Stimulated activated memory B cell treated with anti-CD40 and anti-IgM and Interleukin-4, amounts not matched to agents 10 μg/mL and 1 μg/mL and 100 μg/mL, for 72 hours (primary cell): ENCODE data around the gene GGNBP2.

ENCODE experiments used
- ATAC-seq: fragments of 150-1000 bp; cut with Tn5 transposase; 2 replicates; pipeline ENCODE4 v1.10.0; 2021
- H3K27ac Mint-ChIP-seq: one replicate; pipeline ENCODE4 v1.8.0; 2022; ENCODE audit warnings: mild to moderate bottlenecking, mixed read lengths
- H3K27me3 Mint-ChIP-seq: one replicate; pipeline ENCODE4 v1.8.0; 2022; ENCODE audit warnings: mixed read lengths
- H3K36me3 Mint-ChIP-seq: one replicate; pipeline ENCODE4 v1.8.0; 2022; ENCODE audit warnings: mixed read lengths
- H3K4me1 Mint-ChIP-seq: one replicate; pipeline ENCODE4 v1.8.0; 2022; ENCODE audit warnings: mixed read lengths
- H3K4me3 Mint-ChIP-seq: one replicate; pipeline ENCODE4 v1.8.0; 2022; ENCODE audit warnings: mild to moderate bottlenecking, moderate library complexity, mixed read lengths
- H3K9me3 Mint-ChIP-seq: one replicate; pipeline ENCODE4 v1.8.0; 2022; ENCODE audit warnings: mixed read lengths

Gene GGNBP2

DNA sequence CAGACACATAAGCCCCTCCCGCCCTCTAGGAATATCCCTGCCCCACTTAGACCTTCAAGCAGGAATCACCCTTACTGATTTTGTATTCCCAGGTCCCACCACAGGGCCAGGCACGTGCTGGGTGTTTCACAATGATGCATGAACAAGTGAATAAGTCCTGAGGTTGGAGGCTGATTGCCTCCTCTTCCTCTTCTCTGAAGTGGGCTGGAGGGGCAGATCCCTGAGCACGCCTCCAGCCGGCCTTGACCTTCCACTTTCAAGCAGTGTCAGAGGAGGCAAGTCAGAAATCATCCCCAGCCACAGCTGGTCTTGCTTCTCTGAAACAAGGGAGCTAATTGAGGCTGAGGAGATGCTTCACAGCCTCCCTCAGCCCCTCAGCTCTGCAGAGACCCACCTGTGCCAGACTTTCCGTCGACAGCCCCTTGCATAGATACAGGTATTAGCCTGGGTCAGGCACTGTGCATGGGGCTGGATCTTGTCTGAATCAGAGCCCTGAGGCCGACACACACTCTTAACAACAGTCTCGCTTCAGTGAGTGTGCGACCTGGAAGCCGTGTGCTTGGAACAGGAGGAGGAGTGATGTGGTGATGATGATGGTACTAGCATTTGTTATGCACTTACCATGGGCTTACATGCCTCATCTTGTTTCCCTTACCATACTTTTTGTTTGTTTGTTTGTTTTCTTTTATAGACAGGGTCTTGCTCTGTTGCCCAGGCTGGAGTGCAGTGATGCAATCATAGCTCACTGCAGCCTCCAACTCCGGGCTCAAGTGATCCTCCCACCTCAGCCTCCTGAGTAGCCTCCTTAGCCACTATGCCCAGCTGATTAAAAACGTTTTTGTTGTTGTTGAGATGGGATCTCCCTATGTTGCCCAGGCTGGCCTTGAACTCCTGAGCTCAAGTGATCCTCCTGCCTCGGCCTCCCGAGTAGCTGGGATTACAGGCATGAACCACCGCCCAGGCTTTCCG is 71.6 kb downstream of the GGNBP2 start:
- ATAC-seq: no peak
- Mint-ChIP-seq H3K27ac (no peak overlapping the region), H3K4me1 (no peaks in the 10 kb centered on the region), H3K36me3 (peaks cover 8% of the 10 kb centered on the region), H3K4me3 (no peak overlapping the region), H3K27me3 (peaks cover 15% of the 10 kb centered on the region), H3K9me3 (no peaks in the 10 kb centered on the region)

DNA sequence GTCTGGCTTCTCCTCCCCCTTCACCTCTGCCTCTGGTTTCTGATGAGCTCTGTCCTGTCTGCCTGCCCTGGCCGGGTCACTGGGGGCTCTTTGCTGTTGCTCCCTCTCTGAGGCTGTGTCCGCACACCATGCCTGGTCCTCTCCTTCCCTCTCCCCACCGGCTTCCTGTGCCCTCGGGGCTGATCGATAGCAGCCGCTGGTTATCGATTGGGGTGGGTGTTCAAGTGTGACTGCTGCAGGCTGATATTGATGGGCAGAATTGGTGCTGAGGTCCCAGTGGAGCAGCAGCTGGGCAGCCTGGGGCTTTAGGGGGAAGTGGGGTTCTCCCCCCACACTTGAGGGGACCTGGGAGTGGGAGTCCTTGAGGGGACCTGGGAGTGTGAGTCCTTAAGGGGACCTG is 73.1 kb downstream of the GGNBP2 start:
- Mint-ChIP-seq H3K36me3 (peaks cover 10% of the 10 kb centered on the region), H3K4me1 (no peaks in the 10 kb centered on the region), H3K9me3 (no peaks in the 10 kb centered on the region), H3K27me3 (peaks cover 15% of the 10 kb centered on the region), H3K27ac (no peak overlapping the region), H3K4me3 (no peak overlapping the region)
- no peak for ATAC-seq

DNA sequence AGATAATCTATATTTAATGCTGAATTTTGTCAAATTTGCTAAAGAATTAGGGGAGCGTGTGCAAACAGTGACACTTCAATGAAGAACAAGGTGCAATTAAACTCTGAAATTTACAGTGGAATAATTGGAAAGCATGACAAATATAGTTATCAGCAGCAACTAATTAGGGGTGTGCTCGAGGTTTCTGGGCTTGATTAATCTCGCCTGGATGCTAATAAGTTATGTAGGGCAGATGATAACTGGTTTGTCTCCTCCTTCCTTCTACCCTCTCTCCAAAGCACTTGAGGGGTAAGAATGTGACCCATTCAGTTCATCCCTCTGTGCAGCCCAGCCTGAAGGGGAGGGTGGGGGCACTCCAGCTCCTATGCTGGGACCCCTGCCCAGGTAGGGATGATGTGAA is 78.6 kb downstream of the GGNBP2 start:
- Mint-ChIP-seq H3K4me3 (no peak overlapping the region), H3K27me3 (peaks cover 2% of the 10 kb centered on the region), H3K27ac (no peak overlapping the region), H3K9me3 (no peaks in the 10 kb centered on the region), H3K36me3 (peaks cover 10% of the 10 kb centered on the region), H3K4me1 (peaks cover 6% of the 10 kb centered on the region)
- no peak for ATAC-seq

DNA sequence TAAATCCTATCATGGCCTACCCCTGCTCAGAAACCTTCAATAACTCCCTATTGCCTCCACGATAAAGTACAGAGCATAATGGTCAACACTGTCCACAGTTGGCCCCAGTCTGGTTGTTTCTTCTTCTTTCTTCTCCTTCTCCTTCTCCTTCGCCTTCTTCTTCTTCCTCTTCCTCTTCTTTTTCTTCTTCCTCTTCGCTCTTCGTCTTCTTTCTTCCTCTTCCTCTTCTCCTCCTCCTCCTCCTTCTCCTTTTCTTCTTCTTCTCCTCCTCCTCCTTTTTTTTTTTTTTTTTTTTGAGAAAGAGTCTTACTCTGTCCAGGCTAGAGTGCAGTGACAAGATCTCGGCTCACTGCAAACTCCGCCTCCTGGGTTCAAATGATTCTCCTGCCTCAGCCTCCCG is 80.5 kb downstream of the GGNBP2 start:
- Mint-ChIP-seq H3K4me1 (peaks cover 6% of the 10 kb centered on the region), H3K27ac (no peak overlapping the region)

DNA sequence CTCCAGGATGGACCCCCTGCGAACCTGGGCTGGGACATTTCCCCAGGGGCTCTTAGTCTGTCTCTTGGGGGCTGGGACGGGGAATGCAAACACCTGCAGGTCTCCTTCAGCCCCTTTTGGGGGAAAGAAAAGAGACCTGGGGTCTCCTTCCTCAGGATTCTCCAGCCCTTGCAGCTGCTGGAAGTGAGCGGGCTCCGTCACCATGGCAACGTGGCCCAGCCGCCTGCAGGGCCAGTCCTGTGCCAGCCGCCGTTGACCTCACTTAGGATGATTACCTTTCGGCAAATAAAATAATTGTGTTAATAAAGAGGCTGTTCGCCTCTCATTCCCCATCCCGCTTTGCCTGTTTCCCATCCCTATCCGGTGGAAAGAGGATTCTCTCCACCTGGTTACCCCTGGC is 82.4 kb downstream of the GGNBP2 start:
- H3K4me3 Mint-ChIP-seq: no peak overlapping the region
- no peaks in the 10 kb centered on the region for H3K36me3 Mint-ChIP-seq
- peaks cover 6% of the 10 kb centered on the region for H3K4me1 Mint-ChIP-seq
- H3K27ac Mint-ChIP-seq: no peak overlapping the region
- no peaks in the 10 kb centered on the region for H3K9me3 Mint-ChIP-seq
- peaks cover 8% of the 10 kb centered on the region for H3K27me3 Mint-ChIP-seq
- ATAC-seq: no peak

More for the DNA sequence above, 80.5 kb downstream of the GGNBP2 start:
- H3K27me3 Mint-ChIP-seq: no peaks in the 10 kb centered on the region
- no peak overlapping the region for H3K4me3 Mint-ChIP-seq
- peaks cover 10% of the 10 kb centered on the region for H3K36me3 Mint-ChIP-seq
- no peaks in the 10 kb centered on the region for H3K9me3 Mint-ChIP-seq
- no peak for ATAC-seq

DNA sequence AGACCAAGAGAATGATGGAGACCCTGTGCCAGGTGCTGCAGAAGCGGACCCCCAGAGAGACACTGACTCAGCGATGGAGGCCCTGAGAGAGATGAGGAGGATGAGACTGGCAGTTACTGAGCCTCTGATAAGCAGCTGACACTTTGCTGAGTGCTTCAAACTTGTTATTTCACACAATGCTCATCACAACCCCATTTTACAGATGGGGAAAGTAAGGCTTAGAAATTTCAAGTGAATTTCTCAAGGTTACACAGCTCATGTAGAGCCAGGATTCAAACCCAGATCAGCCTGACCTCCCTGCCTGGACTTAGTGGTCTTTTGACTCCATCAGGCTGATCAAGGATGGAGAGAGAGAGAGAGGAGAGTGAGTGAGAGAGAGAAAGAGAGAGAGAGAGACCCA is 83.9 kb downstream of the GGNBP2 start:
- H3K27ac Mint-ChIP-seq: no peak overlapping the region
- H3K4me3 Mint-ChIP-seq: no peak overlapping the region
- peaks cover 6% of the 10 kb centered on the region for H3K4me1 Mint-ChIP-seq
- H3K27me3 Mint-ChIP-seq: peaks cover 22% of the 10 kb centered on the region
- no peaks in the 10 kb centered on the region for H3K36me3 Mint-ChIP-seq
- ATAC-seq: no peak
- no peaks in the 10 kb centered on the region for H3K9me3 Mint-ChIP-seq

DNA sequence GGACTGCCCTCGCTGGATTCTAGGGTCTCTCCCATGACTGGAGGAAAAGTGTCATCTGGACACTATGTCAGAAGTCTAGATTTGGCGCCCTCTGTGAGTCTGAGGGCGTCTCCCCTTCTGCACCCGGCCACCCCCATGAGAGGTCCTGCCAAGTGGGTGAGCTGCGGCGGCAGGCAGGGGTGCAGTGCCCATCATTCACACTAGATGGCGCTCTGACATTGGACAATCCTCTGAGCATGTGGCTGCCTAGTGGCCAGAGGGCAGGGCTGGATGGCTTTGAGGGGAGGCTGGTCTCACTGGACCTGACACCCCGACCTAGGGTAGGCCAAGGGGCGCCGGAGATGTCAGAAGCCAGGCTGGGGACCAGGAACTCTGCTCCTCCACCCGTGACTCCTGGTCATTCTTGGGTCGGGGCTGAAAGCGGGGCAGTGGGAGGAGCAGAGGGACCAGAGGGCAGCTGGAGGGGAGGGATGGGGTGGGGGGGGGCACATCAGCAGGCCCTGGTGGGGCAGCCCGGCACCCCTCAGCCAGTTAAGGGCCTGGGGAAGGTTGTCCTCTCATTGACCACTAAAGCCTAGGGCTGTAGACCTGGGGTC is 84.6 kb downstream of the GGNBP2 start:
- Mint-ChIP-seq H3K4me3 (no peak overlapping the region), H3K27me3 (peaks cover 24% of the 10 kb centered on the region), H3K36me3 (no peaks in the 10 kb centered on the region), H3K9me3 (no peaks in the 10 kb centered on the region), H3K27ac (no peak overlapping the region), H3K4me1 (peaks cover 6% of the 10 kb centered on the region)
- ATAC-seq: peak; percentile 86

DNA sequence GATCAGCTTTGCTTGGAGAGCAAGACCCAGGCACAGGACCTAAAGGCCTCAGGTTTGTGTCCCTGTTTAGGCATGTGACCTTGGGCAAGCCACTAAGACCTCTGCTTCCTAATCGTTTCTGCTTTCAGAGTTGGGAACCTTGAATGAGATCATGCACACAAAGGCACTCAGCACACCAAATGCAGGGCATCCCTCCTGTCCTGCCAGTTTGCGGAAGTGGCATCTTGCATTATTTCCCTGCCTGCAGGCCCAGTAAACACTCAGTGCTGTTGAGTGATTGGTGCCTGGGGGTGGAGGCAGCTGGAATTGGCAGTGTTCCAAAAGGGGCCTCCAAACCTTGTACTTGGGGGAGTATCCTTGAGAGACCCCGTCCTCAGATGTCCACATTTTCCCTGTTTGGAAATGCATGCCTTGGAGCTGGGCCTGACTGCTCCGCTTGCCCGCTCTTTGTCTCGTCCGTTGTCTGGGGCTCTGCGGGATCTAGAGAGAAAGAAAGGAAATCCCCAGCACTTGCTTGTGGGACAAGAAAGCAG is 85.3 kb downstream of the GGNBP2 start:
- no peak for ATAC-seq
- Mint-ChIP-seq H3K4me3 (no peak overlapping the region), H3K36me3 (no peaks in the 10 kb centered on the region), H3K27ac (no peak overlapping the region), H3K9me3 (no peaks in the 10 kb centered on the region), H3K4me1 (peaks cover 5% of the 10 kb centered on the region), H3K27me3 (peaks cover 27% of the 10 kb centered on the region)

DNA sequence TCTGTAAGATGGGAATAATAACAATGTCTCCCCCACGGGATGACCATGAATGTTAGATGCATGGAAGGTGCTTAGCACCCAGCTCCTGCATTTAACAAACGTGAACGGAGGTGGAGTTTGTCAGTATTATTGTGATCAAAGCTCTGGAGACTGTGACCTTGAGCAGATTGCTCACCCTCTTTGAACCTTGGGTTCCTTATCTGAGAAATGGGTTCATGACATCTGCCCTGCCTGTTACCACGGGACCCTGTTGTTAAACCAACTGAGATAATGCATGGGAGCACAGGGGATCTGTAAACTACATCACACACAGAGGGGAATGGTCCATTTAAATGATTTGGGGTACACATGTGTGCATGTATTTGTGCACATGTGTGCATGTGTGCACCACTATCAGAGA is 86.3 kb downstream of the GGNBP2 start:
- Mint-ChIP-seq H3K27ac (no peak overlapping the region), H3K4me1 (no peaks in the 10 kb centered on the region), H3K27me3 (peaks cover 33% of the 10 kb centered on the region), H3K4me3 (no peak overlapping the region), H3K36me3 (no peaks in the 10 kb centered on the region), H3K9me3 (no peaks in the 10 kb centered on the region)
- ATAC-seq: no peak

DNA sequence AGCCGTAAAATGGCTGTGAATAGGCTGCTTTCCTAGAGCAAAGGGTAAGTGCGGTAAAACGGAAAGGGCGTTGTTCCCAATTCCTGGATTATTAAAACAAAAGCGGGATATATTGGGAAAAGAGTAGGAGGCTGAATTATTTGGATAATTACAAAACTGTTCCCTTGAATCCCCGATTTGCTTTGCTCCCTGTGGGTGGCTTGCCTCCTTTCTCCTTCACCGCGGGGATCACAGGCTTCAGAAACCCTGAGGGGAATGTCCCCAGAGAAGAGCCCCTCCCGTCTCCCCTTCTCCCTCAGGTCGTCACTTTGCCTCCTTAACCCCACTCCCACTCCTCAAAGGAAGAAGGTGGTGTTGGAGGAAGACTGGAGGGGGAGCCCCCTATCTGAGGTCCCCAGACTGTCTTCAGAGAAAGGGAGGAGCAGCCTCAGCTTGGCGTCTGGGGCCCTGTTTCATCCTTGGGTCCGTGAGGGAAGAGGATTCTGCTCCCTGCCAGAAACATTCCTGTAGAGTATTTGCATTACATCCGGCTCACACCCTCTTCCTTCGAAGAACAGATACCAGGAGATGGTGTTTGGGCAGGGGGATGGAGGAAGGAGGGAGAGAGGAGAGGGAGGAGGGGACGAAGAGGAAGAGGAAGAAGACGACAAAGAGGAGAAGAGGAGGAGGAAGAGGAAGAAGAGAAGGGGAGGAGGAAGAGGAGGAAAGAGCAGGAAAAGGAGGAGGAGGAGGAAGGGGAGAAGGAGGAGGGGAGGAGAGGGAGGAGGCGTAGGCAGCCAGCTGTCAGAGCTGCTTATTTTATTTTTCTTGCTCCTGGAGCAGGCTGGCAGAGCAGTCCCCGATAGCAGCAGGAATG is 88.4 kb downstream of the GGNBP2 start:
- H3K27ac Mint-ChIP-seq: no peak overlapping the region
- peaks cover 36% of the 10 kb centered on the region for H3K27me3 Mint-ChIP-seq
- no peak for ATAC-seq
- no peaks in the 10 kb centered on the region for H3K36me3 Mint-ChIP-seq
- no peaks in the 10 kb centered on the region for H3K9me3 Mint-ChIP-seq
- H3K4me1 Mint-ChIP-seq: no peaks in the 10 kb centered on the region
- no peak overlapping the region for H3K4me3 Mint-ChIP-seq
